GM18519 (cell line): Measurements from ENCODE around the gene KRT20.

Experiments used
- ATAC-seq: cut with Tn5 transposase; IDR thresholded peaks from one replicate; pipeline ENCODE4 v1.9.1; 2021; ENCODE audit warnings: mild to moderate bottlenecking, moderate library complexity; ENCODE audit not compliant: unreplicated experiment, low FRiP score

KRT20 gene

GRCh38 chr17:40857535-40857934, 27.5 kb downstream of the KRT20 start:
- no peak for ATAC-seq

- ATAC-seq: no peak
Observed at GRCh38 chr17:40854175-40854814, 30.7 kb downstream of the KRT20 start.

- no peak for ATAC-seq
Observed at GRCh38 chr17:40852364-40852763, 32.7 kb downstream of the KRT20 start.

GRCh38 chr17:40850293-40850972, 34.6 kb downstream of the KRT20 start:
- no peak for ATAC-seq

GRCh38 chr17:40849723-40850122, 35.3 kb downstream of the KRT20 start:
- ATAC-seq: no peak

- no peak for ATAC-seq
Observed at GRCh38 chr17:40848583-40849235, 36.3 kb downstream of the KRT20 start.

GRCh38 chr17:40846515-40847144, 38.4 kb downstream of the KRT20 start:
- no peak for ATAC-seq

- no peak for ATAC-seq
Observed at GRCh38 chr17:40844671-40845107, 40.4 kb downstream of the KRT20 start.

GRCh38 chr17:40843242-40843641, 41.8 kb downstream of the KRT20 start:
- no peak for ATAC-seq

- no peak for ATAC-seq
Observed at GRCh38 chr17:40841246-40841645, 43.8 kb downstream of the KRT20 start.

GRCh38 chr17:40839194-40839593, 45.8 kb downstream of the KRT20 start:
- ATAC-seq: no peak

GRCh38 chr17:40836020-40836419, 49.0 kb downstream of the KRT20 start:
- ATAC-seq: no peak

GRCh38 chr17:40833882-40834281, 51.2 kb downstream of the KRT20 start:
- ATAC-seq: no peak

- ATAC-seq: no peak
Observed at GRCh38 chr17:40832840-40833239, 52.2 kb downstream of the KRT20 start.

- ATAC-seq: no peak
Observed at GRCh38 chr17:40830085-40830776, 54.8 kb downstream of the KRT20 start.

- ATAC-seq: no peak
Observed at GRCh38 chr17:40828454-40829044, 56.5 kb downstream of the KRT20 start.

GRCh38 chr17:40827746-40828453, 57.1 kb downstream of the KRT20 start:
- ATAC-seq: no peak
